GM13977 (cell line): Measurements from ENCODE around the gene CCNY.
"Not testable (repeated sequence)": the region's sequence is repeated elsewhere in the genome, so short reads cannot be mapped to it uniquely, and the experiment has no call there.

Experiments used
- DNase-seq: peaks from one replicate; pipeline ENCODE4 v3.0.0; 2012; ENCODE audit warnings: low spot score
- CTCF ChIP-seq: IDR thresholded peaks from 2 replicates; pipeline ENCODE4 v1.5.1; 2012; ENCODE audit warnings: mild to moderate bottlenecking, control low read depth; ENCODE audit not compliant: insufficient read depth; ENCODE audit errors: extremely low read depth, missing control alignments
- in situ Hi-C: fragments of 300-500 bp; cut with MboI; formaldehyde crosslinking; loops from one replicate; pipeline ENCODE4 v1.12.0; 2022; ENCODE audit warnings: low sequenced_read_pairs, low pct_unique_long_range_greater_than_20kb, mixed read lengths, inconsistent platforms; ENCODE audit not compliant: unreplicated experiment

The CCNY gene

GRCh38 chr10:35353395-35353794 is 17.1 kb downstream of the CCNY start:
- in situ Hi-C loops, result no loop called here
- no peak for TF ChIP-seq CTCF
- no peak for DNase-seq

GRCh38 chr10:35353805-35354204 is 17.5 kb downstream of the CCNY start:
- DNase-seq, result no peak
- no peak for TF ChIP-seq CTCF
- in situ Hi-C loops, result no loop called here

- in situ Hi-C loops, DNase-seq: not testable (repeated sequence)
These were observed 17.9 kb downstream of the CCNY start for GRCh38 chr10:35354257-35354656.

GRCh38 chr10:35355971-35356724 is 19.8 kb downstream of the CCNY start:
- in situ Hi-C loops, result no loop called here
- TF ChIP-seq CTCF, result no peak
- DNase-seq, result peak; percentile 72

GRCh38 chr10:35356725-35357092 is 20.4 kb downstream of the CCNY start:
- no peak for TF ChIP-seq CTCF
- DNase-seq, result no peak
- in situ Hi-C loops, result no loop called here

- TF ChIP-seq CTCF, result no peak
- in situ Hi-C loops, result no loop called here
- no peak for DNase-seq
These were observed 22.7 kb downstream of the CCNY start for GRCh38 chr10:35359056-35359455.

GRCh38 chr10:35359873-35360272 is 23.6 kb downstream of the CCNY start:
- TF ChIP-seq CTCF, result no peak
- DNase-seq, result no peak
- in situ Hi-C loops, result no loop called here
